Measurements from ENCODE around the gene CFAP97D2. TPM values are rescaled to one million over a fixed set of nuclear protein-coding genes. Genes with fewer than 3 reads are reported as not detected.
A peak's percentile ranks its signal among the peaks of the same experiment; 100 is the strongest.
"Not testable (repeated sequence)": the region's sequence is repeated elsewhere in the genome, so short reads cannot be mapped to it uniquely, and the experiment has no call there.

Gene CFAP97D2
- total RNA-seq, 3 donors from 2014 or later, result not detected

DNA sequence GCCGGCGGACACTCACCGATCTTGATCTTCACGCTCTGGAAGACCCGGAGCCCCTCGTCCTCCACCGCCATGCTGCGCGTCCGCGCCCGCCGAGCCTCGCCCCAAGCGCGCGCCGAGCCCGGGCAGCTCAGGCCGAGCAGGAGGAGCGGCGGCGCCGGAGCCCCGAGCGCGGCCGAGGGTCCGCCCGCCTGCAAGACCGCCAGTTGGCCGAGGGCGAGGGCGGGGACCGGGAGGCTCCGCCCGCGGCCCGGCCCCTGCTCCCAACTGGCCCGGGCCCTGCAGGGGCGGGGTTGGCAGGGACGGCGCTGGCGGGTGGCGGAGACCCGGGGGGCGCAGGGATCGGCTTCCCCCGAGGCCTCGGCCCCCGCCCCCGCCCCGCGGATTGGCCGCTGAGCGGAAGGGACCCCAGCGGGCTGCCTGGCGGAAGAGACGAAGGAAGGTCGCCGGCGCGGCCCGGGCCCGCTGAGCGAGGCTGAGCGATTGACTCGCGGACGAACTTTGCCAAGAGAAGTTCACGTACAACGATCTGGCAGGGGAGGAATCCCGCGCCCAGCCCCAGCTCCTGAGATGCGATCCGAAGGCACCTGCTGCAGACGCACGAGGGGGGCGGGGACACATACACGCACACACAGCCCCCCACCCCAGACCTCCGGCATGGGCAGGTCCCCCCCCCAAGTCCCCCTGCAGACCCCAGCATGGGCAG is 46.5 kb upstream of the CFAP97D2 start, which contains the start of gene RASA3:
TSS of gene RASA3 (minus strand) at position 205 of the 703 bp plus-strand sequence. CDS start at position 71, 134 bp downstream.
- Histone ChIP-seq H3K4me3 (peak within 1 kb of the TSS; percentile 51), H3K9me3 (no peaks in the 10 kb centered on the region), H3K4me1 (ENCODE audit: low read depth) (peaks cover 22% of the 10 kb centered on the region), H3K36me3 (ENCODE audit: low read depth) (no peaks in the 10 kb centered on the region)
- intact Hi-C loops (cut with DNase I, micrococcal nuclease), result loop anchor here in 1 of 2 donors (5.0 kb wide), 1 partner anchor 65 kb away; no protein-coding TSS in a partner anchor
- TF ChIP-seq, protein P1, sequence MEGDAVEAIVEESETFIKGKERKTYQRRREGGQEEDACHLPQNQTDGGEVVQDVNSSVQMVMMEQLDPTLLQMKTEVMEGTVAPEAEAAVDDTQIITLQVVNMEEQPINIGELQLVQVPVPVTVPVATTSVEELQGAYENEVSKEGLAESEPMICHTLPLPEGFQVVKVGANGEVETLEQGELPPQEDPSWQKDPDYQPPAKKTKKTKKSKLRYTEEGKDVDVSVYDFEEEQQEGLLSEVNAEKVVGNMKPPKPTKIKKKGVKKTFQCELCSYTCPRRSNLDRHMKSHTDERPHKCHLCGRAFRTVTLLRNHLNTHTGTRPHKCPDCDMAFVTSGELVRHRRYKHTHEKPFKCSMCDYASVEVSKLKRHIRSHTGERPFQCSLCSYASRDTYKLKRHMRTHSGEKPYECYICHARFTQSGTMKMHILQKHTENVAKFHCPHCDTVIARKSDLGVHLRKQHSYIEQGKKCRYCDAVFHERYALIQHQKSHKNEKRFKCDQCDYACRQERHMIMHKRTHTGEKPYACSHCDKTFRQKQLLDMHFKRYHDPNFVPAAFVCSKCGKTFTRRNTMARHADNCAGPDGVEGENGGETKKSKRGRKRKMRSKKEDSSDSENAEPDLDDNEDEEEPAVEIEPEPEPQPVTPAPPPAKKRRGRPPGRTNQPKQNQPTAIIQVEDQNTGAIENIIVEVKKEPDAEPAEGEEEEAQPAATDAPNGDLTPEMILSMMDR (IDR thresholded peaks at IDR 0.05), result no peak
- ATAC-seq (peak; percentile 86), DNase-seq (peak; percentile 80 to 88 (median 86))

DNA sequence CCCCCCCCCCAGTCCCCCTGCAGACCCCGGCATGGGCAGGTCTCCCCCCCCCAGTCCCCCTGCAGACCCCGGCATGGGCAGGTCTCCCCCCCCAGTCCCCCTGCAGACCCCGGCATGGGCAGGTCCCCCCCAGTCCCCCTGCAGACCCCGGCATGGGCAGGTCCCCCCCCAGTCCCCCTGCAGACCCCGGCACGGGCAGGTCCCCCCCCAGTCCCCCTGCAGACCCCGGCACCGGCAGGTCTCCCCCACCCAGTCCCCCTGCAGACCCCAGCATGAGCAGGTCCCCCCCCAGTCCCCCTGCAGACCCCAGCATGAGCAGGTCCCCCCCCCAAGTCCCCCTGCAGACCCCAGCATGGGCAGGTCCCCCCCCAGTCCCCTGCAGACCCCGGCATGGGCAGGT is 45.9 kb upstream of the CFAP97D2 start:
- intact Hi-C loops (cut with DNase I, micrococcal nuclease), result loop anchor here in 1 of 2 donors (5.0 kb wide), 1 partner anchor 66 kb away; no protein-coding TSS in a partner anchor
- DNase-seq, result peak in 1 of 3 donors; percentile 31
- H3K4me1 ChIP-seq (ENCODE audit: low read depth), result peaks cover 22% of the 10 kb centered on the region
- H3K36me3 ChIP-seq (ENCODE audit: low read depth); H3K9me3 ChIP-seq; H3K4me3 ChIP-seq; ATAC-seq: not testable (repeated sequence)

DNA sequence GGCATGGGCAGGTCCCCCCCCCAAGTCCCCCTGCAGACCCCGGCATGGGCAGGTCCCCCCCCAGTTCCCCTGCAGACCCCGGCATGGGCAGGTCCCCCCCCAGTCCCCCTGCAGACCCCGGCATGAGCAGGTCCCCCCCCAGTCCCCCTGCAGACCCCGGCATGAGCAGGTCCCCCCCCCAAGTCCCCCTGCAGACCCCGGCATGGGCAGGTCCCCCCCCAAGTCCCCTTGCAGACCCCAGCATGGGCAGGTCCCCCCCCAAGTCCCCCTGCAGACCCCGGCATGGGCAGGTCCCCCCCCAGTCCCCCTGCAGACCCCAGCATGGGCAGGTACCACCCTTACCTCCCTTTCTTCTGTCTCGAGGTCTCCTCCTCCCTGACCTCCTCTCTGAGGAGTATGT is 45.5 kb upstream of the CFAP97D2 start:
- H3K4me1 ChIP-seq (ENCODE audit: low read depth), result peaks cover 22% of the 10 kb centered on the region
- DNase-seq, result peak in 1 of 3 donors; percentile 49
- H3K9me3 ChIP-seq; H3K4me3 ChIP-seq; H3K36me3 ChIP-seq (ENCODE audit: low read depth); ATAC-seq: not testable (repeated sequence)
- intact Hi-C loops (cut with DNase I, micrococcal nuclease), result loop anchor here in 1 of 2 donors (5.0 kb wide), 1 partner anchor 66 kb away; no protein-coding TSS in a partner anchor

DNA sequence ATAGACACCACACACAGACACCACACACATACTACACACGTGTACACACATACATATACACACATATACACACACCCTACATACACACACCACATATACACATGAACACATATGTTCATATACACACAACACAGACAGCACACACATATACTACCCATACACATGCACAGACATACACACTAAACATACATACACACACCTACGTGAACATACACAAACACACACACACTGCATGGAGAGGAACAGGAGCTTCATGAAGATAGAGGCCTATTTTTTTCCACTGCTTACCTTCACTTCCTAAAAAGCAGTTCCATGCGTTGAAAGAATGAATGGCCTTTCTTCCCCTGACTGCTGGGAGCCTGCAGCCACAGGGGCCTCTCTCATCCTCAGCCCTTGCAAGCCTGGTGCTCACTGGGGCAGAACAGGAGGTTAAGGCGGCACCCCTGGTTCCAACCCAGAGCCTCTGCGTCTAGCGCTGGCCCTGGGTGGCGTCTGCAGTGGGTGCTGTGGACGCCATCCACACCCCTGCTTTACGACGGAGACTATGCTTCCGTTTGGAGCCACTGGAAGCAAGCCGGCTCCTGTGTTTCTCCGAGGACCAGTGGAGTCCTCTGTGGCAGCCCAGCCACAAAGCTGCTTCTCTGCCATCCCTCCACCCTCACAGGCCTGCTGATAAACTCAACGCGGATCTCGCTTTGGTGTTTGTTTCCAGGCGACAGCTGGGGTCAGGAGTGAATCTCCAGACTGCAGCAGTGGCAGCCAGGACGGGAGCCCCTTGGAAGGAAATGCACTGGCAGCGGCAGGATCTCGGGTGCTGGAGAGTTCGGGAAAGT is 44.7 kb upstream of the CFAP97D2 start:
- ATAC-seq, result peak; percentile 36
- H3K9me3 ChIP-seq, result no peaks in the 10 kb centered on the region
- peak in 2 of 3 donors; percentile 58 to 67 for DNase-seq
- TF ChIP-seq, protein P1 (IDR thresholded peaks at IDR 0.05), result no peak
- H3K4me3 ChIP-seq, result no peak overlapping the region
- peaks cover 20% of the 10 kb centered on the region for H3K4me1 ChIP-seq (ENCODE audit: low read depth)
- intact Hi-C loops (cut with DNase I, micrococcal nuclease), result loop anchor here in 1 of 2 donors (5.0 kb wide), 1 partner anchor 67 kb away; no protein-coding TSS in a partner anchor
- no peaks in the 10 kb centered on the region for H3K36me3 ChIP-seq (ENCODE audit: low read depth)

DNA sequence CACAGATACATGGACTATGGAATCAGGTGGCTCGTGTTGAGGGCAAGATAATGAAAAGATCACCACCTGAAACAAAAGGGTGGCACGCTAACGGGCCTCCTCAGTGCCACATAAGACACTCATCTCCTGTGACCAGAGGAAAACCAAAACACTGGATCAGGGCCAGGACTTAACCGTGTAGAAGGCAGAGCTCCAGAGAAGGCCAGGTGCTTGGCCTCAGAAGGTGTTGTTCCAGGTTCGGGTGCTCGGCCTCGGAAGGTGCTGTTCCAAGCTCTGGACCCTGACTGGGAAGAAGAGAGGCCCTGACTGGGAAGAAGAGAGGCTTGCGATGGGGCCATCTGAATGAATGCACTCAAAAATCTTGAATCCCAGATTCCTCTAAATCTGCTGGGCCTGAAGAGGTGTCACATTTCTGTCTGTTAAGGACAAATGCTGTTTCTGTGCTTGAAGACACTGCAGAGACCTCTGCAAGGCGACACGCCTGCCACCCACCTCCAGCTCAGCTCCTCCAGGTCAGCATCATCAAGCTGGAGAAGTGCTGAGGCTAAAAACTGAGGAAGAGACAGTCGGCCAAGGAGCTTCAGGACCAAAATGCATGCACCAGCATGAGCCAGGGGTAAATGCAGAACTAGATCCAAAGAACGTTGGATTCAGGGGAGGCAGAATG is 44.0 kb upstream of the CFAP97D2 start:
- intact Hi-C loops (cut with DNase I, micrococcal nuclease), result loop anchor here in 1 of 2 donors (5.0 kb wide), 1 partner anchor 68 kb away; no protein-coding TSS in a partner anchor
- Histone ChIP-seq H3K4me3 (no peak overlapping the region), H3K9me3 (no peaks in the 10 kb centered on the region), H3K4me1 (ENCODE audit: low read depth) (peaks cover 14% of the 10 kb centered on the region), H3K36me3 (ENCODE audit: low read depth) (no peaks in the 10 kb centered on the region)
- TF ChIP-seq, protein P1 (IDR thresholded peaks at IDR 0.05), result no peak
- DNase-seq (peak in 2 of 3 donors; percentile 11 to 16), ATAC-seq (no peak)

DNA sequence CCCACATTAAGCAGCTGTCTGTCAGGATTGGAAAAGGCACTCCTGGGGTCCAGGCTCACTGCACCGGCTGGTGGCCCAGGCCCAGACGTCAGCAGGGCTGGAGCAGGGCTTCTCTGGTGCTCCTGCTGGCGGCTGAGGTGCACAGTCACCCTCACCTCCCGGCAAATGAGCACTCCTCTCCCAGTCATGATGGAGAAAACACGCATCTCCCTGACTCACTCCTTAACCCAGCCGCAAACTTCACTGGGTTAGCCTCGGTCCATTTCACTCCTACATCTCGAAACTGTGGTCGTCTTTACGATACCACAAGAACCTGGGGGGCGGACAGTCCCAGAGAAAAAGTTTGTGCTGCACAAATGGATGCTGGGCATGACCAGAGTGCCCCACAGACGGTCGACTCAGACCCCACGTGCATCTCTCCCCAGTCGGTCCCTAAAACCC is 43.3 kb upstream of the CFAP97D2 start:
- Histone ChIP-seq H3K36me3 (ENCODE audit: low read depth) (no peaks in the 10 kb centered on the region), H3K9me3 (no peaks in the 10 kb centered on the region), H3K4me3 (no peak overlapping the region), H3K4me1 (ENCODE audit: low read depth) (peaks cover 15% of the 10 kb centered on the region)
- intact Hi-C loops (cut with DNase I, micrococcal nuclease), result no loop called here
- TF ChIP-seq, protein P1 (IDR thresholded peaks at IDR 0.05), result no peak
- DNase-seq, result peak in 2 of 3 donors; percentile 12 to 43
- ATAC-seq, result no peak

All from mucosa of descending colon (tissue), 3 donors.